K562 (cell line): ENCODE data around the gene SNX1. TPM values are rescaled to one million over a fixed set of nuclear protein-coding genes. Genes with fewer than 3 reads are reported as not detected.

Experiments
- CC2D1A ChIP-seq: fragments of 450-650 bp; IDR thresholded peaks from 2 replicates; pipeline ENCODE4 v1.6.1; 2017; ENCODE audit warnings: mild to moderate bottlenecking
- CTBP1 ChIP-seq: fragments of 450-650 bp; IDR thresholded peaks from 2 replicates; pipeline ENCODE4 v1.6.1; 2016; ENCODE audit warnings: borderline replicate concordance
- MYNN ChIP-seq, 2 experiments: sonication (generic); formaldehyde crosslinking in 1 of 2; IDR thresholded peaks; 2 replicates each; pipeline versions ENCODE4 v1.5.0 to v1.6.1; 2016 to 2020; ENCODE audit warnings: antibody characterized with exemption in 1 of 2, missing genetic modification reagents in 1 of 2
- PPARD ChIP-seq: fragments of 250-450 bp; sonication (Bioruptor Pico); IDR thresholded peaks from 2 replicates; pipeline ENCODE4 v1.8.0; 2022; ENCODE audit warnings: inconsistent platforms, mild to moderate bottlenecking, moderate library complexity
- PTBP1 ChIP-seq: fragments of 200-400 bp; formaldehyde crosslinking; IDR thresholded peaks from 2 replicates; pipeline ENCODE4 v1.6.1; 2017; ENCODE audit warnings: low read depth, low read length
- STAG1 ChIP-seq: sonication (generic); formaldehyde crosslinking; IDR thresholded peaks from 2 replicates; pipeline ENCODE4 v1.5.0; 2020; ENCODE audit warnings: missing genetic modification reagents, borderline replicate concordance
- TAL1 ChIP-seq: fragments of 450-650 bp; IDR thresholded peaks from 2 replicates; pipeline ENCODE4 v1.6.1; 2016; ENCODE audit warnings: mild to moderate bottlenecking
- ZNF212 ChIP-seq: fragments of 450-650 bp; formaldehyde crosslinking; IDR thresholded peaks from 2 replicates; pipeline ENCODE4 v1.4.0; 2020; ENCODE audit warnings: mild to moderate bottlenecking
- ZNF384 ChIP-seq: IDR thresholded peaks from 2 replicates; pipeline ENCODE4 v1.6.1; 2012; ENCODE audit warnings: low read depth, low read length, improper control_type of control experiment
- ZSCAN32 ChIP-seq: fragments of 450-650 bp; formaldehyde crosslinking; IDR thresholded peaks from 2 replicates; pipeline ENCODE4 v1.4.0; 2020; ENCODE audit warnings: mild to moderate bottlenecking, moderate library complexity
- polyA plus RNA-seq, 8 experiments: library from polyadenylated mRNA; depleted of rRNA in 4 of 8; stranded (reverse) in 5 of 8; unstranded in 3 of 8; fragments of >200 nt; fragmentation: Nextera tagmentation in 2 of 8; fragmentation: Illumina TruSeq in 1 of 8; extraction: Ambion mirVana in 2 of 8; extraction: Trizol in 1 of 8; gene quantifications; 2 replicates each; pipeline versions ENCODE4 v1.2.1 to v1.2.3, GENCODE V29; 2011 to 2014; ENCODE audit warnings: inconsistent platforms in 1 of 8, missing spikeins in 1 of 8
- total RNA-seq, 7 experiments: library from RNA; depleted of rRNA in 6 of 7; stranded (reverse); fragments of >200 nt in 6 of 7; fragmentation: Illumina TruSeq in 2 of 7; extraction: Trizol in 2 of 7; gene quantifications; 2 replicates each; pipeline versions ENCODE4 v1.2.1 to v1.2.3, GENCODE V29; 2011 to 2021; ENCODE audit warnings: low replicate concordance in 1 of 7
- TF ChIP-seq, protein P1 (sequence below), 2 experiments: fragments of 450-650 bp; formaldehyde crosslinking in 1 of 2; IDR thresholded peaks; 2 replicates each; pipeline versions ENCODE4 v1.4.0 to v1.6.1; 2014 to 2020; ENCODE audit warnings: mild to moderate bottlenecking in 2 of 2, borderline replicate concordance in 1 of 2, low read depth in 1 of 2
- TF ChIP-seq, protein P2 (sequence below): sonication (generic); formaldehyde crosslinking; IDR thresholded peaks from 2 replicates; pipeline ENCODE4 v1.8.0; 2022; ENCODE audit warnings: missing genetic modification reagents, mild to moderate bottlenecking, moderate library complexity, borderline replicate concordance
- TF ChIP-seq, protein P3 (sequence below): fragments of 450-650 bp; formaldehyde crosslinking; IDR thresholded peaks from 2 replicates; pipeline ENCODE4 v1.4.0; 2022; ENCODE audit warnings: missing genetic modification characterization
- TF ChIP-seq, protein P4 (sequence below): fragments of 450-650 bp; formaldehyde crosslinking; IDR thresholded peaks from 2 replicates; pipeline ENCODE4 v1.4.0; 2020; ENCODE audit warnings: mild to moderate bottlenecking, moderate library complexity

SNX1 gene
- total and polyA plus RNA-seq, 9 of the 15 experiments (the other 6 are each of a cell fraction or from before 2014, with no cell fraction given), result 11.0 to 105 (median 59.9) TPM

DNA sequence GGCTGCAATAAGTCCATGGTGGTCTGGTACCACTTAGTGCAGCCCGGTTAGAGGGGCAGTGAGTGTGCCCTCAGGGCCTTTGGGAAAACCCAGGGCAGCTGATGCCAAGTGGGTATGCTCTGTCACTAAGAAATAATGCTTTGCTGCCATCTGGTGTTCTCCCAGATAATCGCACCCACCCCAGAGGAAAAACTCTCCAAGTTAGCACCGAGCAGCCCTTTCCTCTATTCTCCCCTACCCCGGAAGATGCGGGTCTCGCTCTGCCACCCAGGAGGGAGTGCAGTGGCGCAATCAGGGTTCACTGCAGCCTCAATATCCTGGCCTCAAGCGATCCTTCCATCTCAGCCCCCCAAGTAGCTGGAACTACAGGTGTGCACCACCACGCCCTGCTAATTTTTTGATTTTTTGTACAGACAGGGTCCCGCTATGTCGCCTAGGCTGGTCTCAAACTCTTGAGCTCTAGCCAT is 28.2 kb upstream of the SNX1 start (continued):
- TF ChIP-seq, protein P1, sequence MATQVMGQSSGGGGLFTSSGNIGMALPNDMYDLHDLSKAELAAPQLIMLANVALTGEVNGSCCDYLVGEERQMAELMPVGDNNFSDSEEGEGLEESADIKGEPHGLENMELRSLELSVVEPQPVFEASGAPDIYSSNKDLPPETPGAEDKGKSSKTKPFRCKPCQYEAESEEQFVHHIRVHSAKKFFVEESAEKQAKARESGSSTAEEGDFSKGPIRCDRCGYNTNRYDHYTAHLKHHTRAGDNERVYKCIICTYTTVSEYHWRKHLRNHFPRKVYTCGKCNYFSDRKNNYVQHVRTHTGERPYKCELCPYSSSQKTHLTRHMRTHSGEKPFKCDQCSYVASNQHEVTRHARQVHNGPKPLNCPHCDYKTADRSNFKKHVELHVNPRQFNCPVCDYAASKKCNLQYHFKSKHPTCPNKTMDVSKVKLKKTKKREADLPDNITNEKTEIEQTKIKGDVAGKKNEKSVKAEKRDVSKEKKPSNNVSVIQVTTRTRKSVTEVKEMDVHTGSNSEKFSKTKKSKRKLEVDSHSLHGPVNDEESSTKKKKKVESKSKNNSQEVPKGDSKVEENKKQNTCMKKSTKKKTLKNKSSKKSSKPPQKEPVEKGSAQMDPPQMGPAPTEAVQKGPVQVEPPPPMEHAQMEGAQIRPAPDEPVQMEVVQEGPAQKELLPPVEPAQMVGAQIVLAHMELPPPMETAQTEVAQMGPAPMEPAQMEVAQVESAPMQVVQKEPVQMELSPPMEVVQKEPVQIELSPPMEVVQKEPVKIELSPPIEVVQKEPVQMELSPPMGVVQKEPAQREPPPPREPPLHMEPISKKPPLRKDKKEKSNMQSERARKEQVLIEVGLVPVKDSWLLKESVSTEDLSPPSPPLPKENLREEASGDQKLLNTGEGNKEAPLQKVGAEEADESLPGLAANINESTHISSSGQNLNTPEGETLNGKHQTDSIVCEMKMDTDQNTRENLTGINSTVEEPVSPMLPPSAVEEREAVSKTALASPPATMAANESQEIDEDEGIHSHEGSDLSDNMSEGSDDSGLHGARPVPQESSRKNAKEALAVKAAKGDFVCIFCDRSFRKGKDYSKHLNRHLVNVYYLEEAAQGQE (IDR thresholded peaks at IDR 0.05; ENCODE audit: borderline replicate concordance), result peak; percentile 84
- TF ChIP-seq, protein P1 (CRISPR knock-in tag; IDR thresholded peaks at IDR 0.05; ENCODE audit: low read depth), result no peak
- TF ChIP-seq STAG1 (CRISPR knock-in tag), result peak; percentile 98
- TF ChIP-seq, protein P2, sequence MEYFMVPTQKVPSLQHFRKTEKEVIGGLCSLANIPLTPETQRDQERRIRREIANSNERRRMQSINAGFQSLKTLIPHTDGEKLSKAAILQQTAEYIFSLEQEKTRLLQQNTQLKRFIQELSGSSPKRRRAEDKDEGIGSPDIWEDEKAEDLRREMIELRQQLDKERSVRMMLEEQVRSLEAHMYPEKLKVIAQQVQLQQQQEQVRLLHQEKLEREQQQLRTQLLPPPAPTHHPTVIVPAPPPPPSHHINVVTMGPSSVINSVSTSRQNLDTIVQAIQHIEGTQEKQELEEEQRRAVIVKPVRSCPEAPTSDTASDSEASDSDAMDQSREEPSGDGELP (CRISPR knock-in tag), result peak; percentile 38; the same call in 1 of the 2 replicates
- 0 out of 2 replicates have a peak, but pooled peaks have one; percentile 17 for TF ChIP-seq CTBP1
- no peak for TF ChIP-seq TAL1
- TF ChIP-seq, protein P3, sequence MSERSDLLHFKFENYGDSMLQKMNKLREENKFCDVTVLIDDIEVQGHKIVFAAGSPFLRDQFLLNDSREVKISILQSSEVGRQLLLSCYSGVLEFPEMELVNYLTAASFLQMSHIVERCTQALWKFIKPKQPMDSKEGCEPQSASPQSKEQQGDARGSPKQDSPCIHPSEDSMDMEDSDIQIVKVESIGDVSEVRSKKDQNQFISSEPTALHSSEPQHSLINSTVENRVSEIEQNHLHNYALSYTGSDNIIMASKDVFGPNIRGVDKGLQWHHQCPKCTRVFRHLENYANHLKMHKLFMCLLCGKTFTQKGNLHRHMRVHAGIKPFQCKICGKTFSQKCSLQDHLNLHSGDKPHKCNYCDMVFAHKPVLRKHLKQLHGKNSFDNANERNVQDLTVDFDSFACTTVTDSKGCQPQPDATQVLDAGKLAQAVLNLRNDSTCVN (CRISPR knock-in tag), result no peak
- peak; percentile 67; the same call in 1 of the 2 replicates for TF ChIP-seq CC2D1A
- TF ChIP-seq ZSCAN32 (CRISPR knock-in tag), result no peak
- TF ChIP-seq ZNF212, result no peak
- TF ChIP-seq ZNF384, result peak; percentile 19; the same call in 1 of the 2 replicates
- no peak for TF ChIP-seq PTBP1
- no peak for TF ChIP-seq PPARD (CRISPR knock-in tag)
- TF ChIP-seq MYNN (IDR thresholded peaks at IDR 0.05), result peak; percentile 57; the same call in 1 of the 2 replicates
- no peak for TF ChIP-seq MYNN (CRISPR knock-in tag; IDR thresholded peaks at IDR 0.05)
- TF ChIP-seq, protein P4, sequence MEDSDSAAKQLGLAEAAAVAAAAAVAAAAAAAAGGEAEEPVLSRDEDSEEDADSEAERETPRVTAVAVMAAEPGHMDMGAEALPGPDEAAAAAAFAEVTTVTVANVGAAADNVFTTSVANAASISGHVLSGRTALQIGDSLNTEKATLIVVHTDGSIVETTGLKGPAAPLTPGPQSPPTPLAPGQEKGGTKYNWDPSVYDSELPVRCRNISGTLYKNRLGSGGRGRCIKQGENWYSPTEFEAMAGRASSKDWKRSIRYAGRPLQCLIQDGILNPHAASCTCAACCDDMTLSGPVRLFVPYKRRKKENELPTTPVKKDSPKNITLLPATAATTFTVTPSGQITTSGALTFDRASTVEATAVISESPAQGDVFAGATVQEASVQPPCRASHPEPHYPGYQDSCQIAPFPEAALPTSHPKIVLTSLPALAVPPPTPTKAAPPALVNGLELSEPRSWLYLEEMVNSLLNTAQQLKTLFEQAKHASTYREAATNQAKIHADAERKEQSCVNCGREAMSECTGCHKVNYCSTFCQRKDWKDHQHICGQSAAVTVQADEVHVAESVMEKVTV (CRISPR knock-in tag), result peak; percentile 80; the same call in 1 of the 2 replicates
